Measurements from ENCODE around the gene APOA1.

Gene APOA1

DNA sequence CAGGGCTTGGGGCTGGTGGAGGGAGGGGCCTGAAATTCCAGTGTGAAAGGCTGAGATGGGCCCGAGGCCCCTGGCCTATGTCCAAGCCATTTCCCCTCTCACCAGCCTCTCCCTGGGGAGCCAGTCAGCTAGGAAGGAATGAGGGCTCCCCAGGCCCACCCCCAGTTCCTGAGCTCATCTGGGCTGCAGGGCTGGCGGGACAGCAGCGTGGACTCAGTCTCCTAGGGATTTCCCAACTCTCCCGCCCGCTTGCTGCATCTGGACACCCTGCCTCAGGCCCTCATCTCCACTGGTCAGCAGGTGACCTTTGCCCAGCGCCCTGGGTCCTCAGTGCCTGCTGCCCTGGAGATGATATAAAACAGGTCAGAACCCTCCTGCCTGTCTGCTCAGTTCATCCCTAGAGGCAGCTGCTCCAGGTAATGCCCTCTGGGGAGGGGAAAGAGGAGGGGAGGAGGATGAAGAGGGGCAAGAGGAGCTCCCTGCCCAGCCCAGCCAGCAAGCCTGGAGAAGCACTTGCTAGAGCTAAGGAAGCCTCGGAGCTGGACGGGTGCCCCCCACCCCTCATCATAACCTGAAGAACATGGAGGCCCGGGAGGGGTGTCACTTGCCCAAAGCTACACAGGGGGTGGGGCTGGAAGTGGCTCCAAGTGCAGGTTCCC is 7.8 kb downstream of the APOA1 start, which contains the start of gene APOC3:
Gene APOC3 (plus strand): TSS at position 383 of the 659 bp plus-strand sequence. CDS start 676 bp downstream, outside the sequence.
- no peak for TF ChIP-seq POLR2AphosphoS5 (IDR thresholded peaks at IDR 0.05; ENCODE audit: low read depth, low read length)
- TF ChIP-seq REST (IDR thresholded peaks at IDR 0.05; ENCODE audit: insufficient read depth in 1 of 2, low read depth in 2 of 2, low read length in 2 of 2), result no peak
- TF ChIP-seq TAF1 (IDR thresholded peaks at IDR 0.05; ENCODE audit: borderline replicate concordance, insufficient read depth, low read length), result no peak
- no peak for TF ChIP-seq FOXP2 (optimal IDR thresholded peaks at IDR 0.05; ENCODE audit: borderline replicate concordance, extremely low read depth, extremely low read length, insufficient read depth)
- no peak for TF ChIP-seq SIN3A (IDR thresholded peaks at IDR 0.05; ENCODE audit: borderline replicate concordance, insufficient read depth, low read length)

DNA sequence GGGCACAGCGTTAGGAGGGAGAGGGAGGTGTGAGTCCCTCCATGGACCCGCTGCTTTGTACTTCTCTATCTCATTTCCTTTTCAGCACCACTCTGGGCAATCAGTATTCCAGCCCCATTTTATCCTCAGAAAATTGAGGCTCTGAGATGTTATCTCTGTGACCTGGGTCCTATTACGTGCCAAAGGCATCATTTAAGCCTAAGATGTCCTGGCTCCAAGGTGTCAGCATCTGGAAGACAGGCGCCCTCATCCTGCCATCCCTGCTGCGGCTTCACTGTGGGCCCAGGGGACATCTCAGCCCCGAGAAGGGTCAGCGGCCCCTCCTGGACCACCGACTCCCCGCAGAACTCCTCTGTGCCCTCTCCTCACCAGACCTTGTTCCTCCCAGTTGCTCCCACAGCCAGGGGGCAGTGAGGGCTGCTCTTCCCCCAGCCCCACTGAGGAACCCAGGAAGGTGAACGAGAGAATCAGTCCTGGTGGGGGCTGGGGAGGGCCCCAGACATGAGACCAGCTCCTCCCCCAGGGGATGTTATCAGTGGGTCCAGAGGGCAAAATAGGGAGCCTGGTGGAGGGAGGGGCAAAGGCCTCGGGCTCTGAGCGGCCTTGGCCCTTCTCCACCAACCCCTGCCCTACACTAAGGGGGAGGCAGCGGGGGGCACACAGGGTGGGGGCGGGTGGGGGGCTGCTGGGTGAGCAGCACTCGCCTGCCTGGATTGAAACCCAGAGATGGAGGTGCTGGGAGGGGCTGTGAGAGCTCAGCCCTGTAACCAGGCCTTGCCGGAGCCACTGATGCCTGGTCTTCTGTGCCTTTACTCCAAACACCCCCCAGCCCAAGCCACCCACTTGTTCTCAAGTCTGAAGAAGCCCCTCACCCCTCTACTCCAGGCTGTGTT is 8.5 kb downstream of the APOA1 start:
- no peak for TF ChIP-seq SIN3A (IDR thresholded peaks at IDR 0.05; ENCODE audit: borderline replicate concordance, insufficient read depth, low read length)
- no peak for TF ChIP-seq REST (IDR thresholded peaks at IDR 0.05; ENCODE audit: insufficient read depth in 1 of 2, low read depth in 2 of 2, low read length in 2 of 2)
- TF ChIP-seq FOXP2 (optimal IDR thresholded peaks at IDR 0.05; ENCODE audit: borderline replicate concordance, extremely low read depth, extremely low read length, insufficient read depth), result no peak
- no peak for TF ChIP-seq POLR2AphosphoS5 (IDR thresholded peaks at IDR 0.05; ENCODE audit: low read depth, low read length)
- TF ChIP-seq TAF1 (IDR thresholded peaks at IDR 0.05; ENCODE audit: borderline replicate concordance, insufficient read depth, low read length), result no peak

DNA sequence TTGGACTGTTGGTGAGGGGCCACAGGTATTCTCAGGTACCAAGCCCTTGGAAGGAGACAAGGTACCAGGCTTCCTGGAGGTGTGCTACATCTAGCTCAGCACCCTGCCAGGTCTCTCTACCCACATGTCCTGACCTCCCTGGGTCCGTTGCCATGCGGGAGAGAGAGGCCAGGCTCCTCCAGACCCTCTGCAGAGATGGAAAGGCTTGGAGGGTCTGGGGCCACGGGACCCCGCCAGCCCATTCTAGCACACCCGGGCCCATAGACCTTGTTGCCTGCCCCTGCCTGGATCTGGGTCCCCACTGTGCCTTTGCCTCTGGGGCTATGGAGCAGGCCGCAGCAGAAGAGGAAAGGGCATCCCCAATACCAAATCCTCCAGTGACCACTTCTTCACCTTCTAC is 10.0 kb downstream of the APOA1 start:
- no peak for TF ChIP-seq FOXP2 (optimal IDR thresholded peaks at IDR 0.05; ENCODE audit: borderline replicate concordance, extremely low read depth, extremely low read length, insufficient read depth)
- TF ChIP-seq TAF1 (IDR thresholded peaks at IDR 0.05; ENCODE audit: borderline replicate concordance, insufficient read depth, low read length), result no peak
- no peak for TF ChIP-seq REST (IDR thresholded peaks at IDR 0.05; ENCODE audit: insufficient read depth in 1 of 2, low read depth in 2 of 2, low read length in 2 of 2)
- TF ChIP-seq SIN3A (IDR thresholded peaks at IDR 0.05; ENCODE audit: borderline replicate concordance, insufficient read depth, low read length), result no peak
- TF ChIP-seq POLR2AphosphoS5 (IDR thresholded peaks at IDR 0.05; ENCODE audit: low read depth, low read length), result no peak

DNA sequence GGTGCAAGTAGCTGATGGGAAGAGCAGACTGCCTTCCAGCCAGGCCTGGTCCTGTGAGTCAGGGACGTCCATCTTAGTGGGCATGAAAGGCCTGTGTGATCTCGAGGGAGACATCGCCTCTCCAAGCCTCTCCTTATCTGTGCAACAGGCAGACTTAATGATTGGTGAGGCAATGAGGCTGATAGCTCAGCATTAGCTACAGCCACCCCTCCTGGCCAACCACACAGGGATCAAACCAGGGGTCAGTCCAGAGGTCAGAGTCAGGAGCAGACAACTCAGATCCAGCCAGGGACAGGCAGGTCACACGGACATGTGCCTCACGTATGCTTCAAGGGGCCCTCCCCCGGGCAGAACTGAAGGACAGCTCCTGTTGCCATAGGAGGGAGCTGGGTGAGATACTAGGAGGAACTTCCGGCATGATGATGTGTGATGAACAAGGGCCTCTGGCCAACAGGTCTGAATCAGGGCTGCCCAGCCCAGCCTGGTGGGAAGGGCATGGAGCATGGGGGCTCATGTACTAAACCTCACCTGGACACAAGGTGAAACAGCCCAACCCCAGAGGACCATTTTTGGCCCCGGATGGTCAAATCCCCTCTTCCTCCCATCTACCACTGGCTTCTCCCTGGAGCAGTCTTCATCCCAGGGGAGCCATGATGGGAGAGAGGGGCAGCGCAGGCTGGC is 10.5 kb downstream of the APOA1 start:
- TF ChIP-seq TAF1 (IDR thresholded peaks at IDR 0.05; ENCODE audit: borderline replicate concordance, insufficient read depth, low read length), result no peak
- TF ChIP-seq POLR2AphosphoS5 (IDR thresholded peaks at IDR 0.05; ENCODE audit: low read depth, low read length), result no peak
- no peak for TF ChIP-seq SIN3A (IDR thresholded peaks at IDR 0.05; ENCODE audit: borderline replicate concordance, insufficient read depth, low read length)
- no peak for TF ChIP-seq REST (IDR thresholded peaks at IDR 0.05; ENCODE audit: insufficient read depth in 1 of 2, low read depth in 2 of 2, low read length in 2 of 2)
- no peak for TF ChIP-seq FOXP2 (optimal IDR thresholded peaks at IDR 0.05; ENCODE audit: borderline replicate concordance, extremely low read depth, extremely low read length, insufficient read depth)

All from PFSK-1 (cell line).